22Rv1 (cell line): ENCODE results near the gene SQSTM1.

Experiments used
- ZFX ChIP-seq: fragments of 450-650 bp; IDR thresholded peaks from 2 replicates; pipeline ENCODE4 v1.6.1; 2017; ENCODE audit warnings: antibody characterized with exemption, borderline replicate concordance
- TF ChIP-seq, protein P1 (sequence below): fragments of 450-650 bp; IDR thresholded peaks from 2 replicates; pipeline ENCODE4 v1.5.1; 2017; ENCODE audit warnings: mild to moderate bottlenecking

DNA sequence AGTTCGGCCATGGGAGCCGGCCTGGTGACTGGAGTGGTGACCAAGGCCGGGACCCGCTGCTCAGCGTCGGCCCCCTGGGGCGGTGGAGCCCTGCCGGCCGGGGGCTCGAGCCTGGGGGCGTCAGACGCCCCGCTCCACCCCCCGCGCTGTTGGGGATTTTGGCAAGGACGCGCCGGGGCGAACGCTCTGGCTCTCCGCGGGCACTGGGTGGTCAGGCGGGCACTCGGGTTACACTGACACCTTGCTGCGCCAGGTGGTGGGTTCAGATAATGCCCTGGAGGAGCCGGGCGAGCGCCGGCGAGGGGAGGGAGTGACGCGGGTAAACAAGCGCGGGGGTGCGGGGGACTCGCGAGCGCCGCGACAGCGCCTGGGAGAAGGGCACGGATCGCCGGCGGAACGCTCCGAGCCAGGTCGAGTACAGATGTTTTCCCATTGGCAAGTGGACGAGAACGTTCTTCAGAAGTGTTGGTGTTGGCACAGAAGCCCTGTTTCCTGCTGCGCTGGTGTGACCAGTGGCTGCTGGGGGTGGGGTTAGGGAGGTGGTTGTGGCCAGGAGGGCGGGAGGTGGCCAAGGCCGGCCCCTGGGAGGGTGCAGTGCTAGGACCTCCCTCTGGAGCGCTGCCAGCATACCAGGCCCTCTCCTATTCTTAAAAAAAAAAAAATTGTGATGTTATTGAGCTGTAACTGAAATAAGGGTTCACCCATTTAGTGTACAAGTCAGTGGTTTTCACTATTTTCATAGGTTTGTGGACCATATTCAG lies 773 bp downstream of the SQSTM1 start:
- TF ChIP-seq, protein P1, sequence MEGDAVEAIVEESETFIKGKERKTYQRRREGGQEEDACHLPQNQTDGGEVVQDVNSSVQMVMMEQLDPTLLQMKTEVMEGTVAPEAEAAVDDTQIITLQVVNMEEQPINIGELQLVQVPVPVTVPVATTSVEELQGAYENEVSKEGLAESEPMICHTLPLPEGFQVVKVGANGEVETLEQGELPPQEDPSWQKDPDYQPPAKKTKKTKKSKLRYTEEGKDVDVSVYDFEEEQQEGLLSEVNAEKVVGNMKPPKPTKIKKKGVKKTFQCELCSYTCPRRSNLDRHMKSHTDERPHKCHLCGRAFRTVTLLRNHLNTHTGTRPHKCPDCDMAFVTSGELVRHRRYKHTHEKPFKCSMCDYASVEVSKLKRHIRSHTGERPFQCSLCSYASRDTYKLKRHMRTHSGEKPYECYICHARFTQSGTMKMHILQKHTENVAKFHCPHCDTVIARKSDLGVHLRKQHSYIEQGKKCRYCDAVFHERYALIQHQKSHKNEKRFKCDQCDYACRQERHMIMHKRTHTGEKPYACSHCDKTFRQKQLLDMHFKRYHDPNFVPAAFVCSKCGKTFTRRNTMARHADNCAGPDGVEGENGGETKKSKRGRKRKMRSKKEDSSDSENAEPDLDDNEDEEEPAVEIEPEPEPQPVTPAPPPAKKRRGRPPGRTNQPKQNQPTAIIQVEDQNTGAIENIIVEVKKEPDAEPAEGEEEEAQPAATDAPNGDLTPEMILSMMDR, result peak; percentile 31
- no peak for TF ChIP-seq ZFX
